Hypothalamus (tissue), 51 donors: ENCODE measurements around the gene GPR17.

Experiments used
- DNase-seq, 51 donors: peaks; one replicate each; lab custom pipeline; 2025; lab: John Stamatoyannopoulos, UW

The GPR17 gene

DNA sequence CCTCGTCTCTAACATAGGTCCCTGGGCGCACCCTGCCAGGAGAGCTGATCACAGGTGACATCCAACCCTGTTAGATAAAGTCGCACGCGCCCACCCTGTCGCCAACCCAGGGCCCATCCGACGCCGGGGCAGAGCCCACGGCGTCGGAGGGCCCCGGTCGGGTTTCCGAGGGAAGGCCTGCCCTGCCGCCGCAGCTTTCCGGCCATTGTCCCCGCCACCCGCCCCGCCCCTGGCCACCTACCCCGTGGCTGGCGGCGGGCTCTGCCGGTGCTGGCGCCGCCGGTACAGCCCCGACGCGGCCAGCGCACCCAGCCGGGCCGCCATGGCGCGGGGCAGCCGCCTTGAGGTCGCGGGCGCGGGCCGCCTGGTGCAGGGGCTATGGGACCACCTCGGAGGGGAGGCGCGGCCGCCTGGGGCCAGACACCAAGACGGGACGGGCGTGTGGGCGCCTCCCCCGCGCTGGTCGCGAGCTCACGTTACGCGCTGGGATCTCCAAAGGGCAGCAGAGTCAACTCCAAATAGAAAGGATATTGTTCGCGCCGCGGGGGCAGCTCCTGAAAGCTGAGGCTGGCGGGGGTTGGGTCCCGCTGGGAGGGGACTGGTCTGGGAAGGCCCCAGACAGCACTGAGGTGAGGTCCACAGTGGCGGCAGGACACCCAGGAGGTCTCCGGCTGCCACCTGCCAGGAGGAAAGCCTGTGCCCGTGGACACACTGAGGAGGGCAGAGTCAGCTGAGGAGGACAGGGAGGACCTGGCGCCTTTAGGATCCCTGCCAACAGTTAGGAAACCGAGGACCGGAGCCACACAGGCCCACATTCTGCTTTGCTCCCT is 18.3 kb downstream of the GPR17 start:
- no peak for DNase-seq

DNA sequence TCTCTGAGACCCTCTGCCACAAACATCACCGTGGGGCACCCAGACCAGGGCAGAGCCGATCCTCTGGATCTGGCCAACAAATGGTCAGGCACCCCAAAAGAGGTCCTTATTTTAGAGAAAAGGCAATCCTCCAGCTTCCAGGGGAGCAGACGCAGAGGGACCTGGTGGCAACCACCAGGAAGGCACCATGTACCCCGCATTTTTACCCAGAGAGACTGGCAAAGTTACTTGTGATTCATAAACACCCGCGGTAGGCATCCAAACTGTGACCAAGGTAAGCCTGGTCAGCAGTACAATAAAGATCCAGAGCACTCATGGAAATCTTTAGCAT is 18.9 kb downstream of the GPR17 start:
- DNase-seq, result no peak

DNA sequence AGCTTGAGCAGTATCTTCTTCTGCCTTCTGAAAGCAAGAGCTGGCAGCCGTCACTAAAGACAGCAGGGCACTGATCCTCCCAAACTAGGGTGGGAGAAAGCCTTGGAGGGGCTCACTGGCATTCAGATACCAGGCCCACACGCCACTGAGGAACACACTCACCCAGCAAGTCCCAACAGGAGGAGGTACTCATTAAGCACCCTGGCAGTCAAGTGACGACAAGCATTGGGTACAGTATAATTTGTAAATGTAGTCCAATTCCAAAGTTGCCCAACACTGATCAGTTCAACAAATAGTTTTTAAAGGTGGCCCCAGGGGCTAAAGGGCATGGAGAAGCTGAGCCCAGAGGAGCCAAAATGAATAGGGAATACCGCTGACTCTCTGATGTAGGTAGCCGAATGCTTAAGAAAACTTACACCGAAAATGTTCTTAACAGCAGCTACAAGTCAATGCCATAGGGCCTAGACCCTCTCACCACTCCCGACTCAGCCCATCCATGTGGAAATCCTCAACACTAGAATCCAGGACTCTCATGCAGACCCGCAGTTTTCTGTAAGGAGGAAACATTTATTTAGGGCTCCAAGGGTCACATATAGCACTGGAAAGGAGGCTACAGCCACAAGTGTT is 19.4 kb downstream of the GPR17 start:
- no peak for DNase-seq

DNA sequence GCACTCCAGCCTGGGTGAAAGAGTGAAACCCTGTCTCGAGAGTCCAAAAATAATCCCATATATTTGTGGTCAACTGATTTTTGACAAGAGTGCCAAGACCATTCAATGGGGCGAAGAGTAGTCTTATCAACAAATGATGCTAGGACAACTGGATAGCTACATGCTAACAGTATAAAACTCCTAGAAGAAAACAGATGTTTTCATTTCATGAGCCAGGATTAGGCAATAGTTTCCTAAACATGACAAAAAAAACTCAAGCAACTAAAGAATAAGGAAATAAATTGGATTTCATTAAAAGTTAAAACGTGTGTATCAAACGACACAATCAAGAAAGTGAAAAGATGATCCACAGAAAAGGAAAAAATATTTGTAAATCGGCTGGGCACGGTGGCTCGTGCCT is 23.1 kb downstream of the GPR17 start:
- DNase-seq, result no peak

DNA sequence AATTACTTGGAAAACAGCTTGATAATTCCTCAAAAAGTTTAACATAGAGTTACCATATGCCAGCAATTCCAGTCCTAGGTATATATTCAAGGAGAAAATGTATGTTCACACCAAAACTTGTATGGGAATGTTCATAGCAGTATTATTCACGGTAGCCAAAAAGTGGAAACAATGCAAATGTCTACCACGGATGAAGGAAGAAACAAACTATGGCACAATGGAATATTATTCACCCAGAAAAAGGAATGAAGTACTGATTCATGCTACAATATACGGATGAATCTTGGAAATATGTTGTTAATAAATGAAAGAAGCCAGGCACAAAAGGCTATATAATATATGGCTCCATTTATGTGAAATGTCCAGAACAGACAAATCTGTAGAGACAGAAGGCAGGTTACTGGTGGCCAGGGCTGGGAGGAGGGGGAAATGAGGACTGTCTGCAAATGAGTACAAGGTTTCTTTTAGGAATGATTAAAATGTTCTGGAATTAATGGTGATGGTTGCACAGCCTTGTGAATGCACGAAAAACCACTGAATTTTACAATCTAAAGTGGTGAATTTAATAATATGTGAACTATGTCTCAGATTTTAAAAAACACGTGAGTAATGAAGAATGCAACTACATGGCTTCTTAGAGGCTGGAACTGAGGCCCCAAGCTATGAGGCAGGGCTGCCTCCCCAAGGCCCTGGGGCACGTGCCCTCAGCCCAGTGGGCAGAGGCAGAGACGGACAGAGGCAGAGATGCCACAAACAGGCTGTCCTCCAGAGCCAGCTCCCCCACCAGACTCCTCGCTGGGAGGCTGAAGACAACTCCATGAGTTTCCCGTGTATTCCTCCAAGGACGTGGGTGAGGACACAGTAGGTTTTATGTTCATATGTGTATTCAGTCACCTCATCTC is 24.4 kb downstream of the GPR17 start:
- DNase-seq, result no peak

DNA sequence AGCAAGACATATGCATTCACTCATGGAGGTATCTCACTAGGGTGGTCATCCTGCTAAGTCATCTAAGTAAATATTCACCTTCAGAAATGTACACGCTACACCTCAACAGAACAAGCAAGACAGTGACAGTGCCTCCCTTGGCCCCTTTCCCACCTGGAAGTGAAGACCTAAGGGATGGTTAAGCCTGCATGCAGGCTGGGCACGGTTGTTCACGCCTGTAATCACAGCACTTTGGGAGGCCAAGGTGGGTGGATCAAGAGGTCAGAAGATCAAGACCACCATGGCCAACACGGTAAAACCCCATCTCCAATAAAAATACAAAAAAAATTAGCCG is 25.0 kb downstream of the GPR17 start:
- no peak for DNase-seq

DNA sequence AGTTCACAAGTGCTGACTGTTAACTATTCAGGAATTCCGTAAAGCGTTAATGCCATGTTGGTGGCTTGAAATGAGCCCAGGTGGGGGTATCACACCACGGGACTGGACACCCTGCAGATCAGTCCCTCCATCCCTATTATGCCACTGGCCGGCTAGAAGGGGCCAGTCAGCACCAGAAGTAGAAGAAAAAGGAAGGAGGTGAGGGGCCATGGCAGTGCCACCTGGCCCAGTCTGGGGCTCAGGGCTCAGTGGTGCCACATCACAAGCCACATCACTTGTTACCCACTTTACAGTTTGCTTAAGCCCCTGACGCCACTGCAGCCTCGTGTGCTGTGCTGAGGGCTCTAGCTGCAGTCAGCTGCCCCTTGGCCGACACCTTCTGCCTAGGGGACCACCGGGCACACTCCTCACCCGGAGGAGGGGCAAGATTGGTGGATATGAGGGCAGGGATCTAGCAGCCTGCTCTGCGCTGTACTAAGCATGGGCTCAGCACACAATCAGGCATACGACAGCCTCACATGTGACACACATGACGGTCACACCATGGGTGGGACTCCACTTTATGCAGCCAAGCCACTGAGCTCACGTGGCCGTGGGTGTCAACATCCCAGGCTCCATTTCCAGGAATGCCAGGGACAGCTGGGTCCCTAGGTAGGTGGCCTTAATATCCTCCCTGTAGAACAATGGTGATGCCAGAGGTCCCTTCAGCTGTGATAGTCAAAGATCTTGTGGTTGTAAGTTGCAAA is 25.8 kb downstream of the GPR17 start:
- DNase-seq, result no peak

DNA sequence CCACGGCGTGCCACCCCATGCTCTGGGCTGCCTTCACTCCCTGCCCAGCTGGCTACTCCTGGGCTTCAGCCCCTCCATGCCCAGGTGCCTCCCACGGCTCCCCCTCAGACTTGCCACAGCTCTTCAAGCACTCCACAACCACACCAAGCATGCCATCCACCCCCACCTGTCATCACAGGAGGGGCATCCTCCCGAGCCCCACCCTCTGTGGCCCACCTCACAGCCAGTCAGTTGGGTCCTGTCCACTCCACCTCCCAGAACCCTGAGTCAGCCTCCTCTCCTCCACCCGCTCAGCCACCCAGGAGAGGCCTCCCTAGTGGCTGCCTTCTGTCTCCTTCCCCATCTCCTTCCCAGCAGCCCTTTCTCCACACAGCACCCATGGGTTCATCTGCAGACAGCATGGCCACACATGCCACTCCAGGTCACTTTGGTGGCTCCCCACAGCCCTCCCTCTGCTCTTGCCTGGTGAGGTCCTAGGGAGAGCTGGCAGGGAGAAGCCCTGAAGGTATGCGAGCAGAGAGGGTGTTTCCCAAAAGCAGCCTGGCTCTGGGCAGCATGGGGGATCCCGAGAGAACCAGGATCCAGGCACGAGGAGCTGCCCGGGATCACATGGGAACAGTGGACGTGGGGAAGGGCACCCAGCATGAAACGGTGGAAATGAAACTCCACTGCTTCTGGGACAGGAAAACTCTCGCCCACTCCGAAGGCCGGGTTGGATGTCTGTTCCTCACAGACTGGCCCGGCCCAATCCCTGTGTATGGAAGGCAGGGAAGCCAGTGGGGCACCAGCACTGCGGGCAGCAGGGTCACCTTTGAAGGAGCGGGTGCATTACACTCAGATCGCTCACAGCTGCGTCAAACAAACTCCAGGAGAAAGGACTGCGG is 26.6 kb downstream of the GPR17 start:
- DNase-seq, result no peak

DNA sequence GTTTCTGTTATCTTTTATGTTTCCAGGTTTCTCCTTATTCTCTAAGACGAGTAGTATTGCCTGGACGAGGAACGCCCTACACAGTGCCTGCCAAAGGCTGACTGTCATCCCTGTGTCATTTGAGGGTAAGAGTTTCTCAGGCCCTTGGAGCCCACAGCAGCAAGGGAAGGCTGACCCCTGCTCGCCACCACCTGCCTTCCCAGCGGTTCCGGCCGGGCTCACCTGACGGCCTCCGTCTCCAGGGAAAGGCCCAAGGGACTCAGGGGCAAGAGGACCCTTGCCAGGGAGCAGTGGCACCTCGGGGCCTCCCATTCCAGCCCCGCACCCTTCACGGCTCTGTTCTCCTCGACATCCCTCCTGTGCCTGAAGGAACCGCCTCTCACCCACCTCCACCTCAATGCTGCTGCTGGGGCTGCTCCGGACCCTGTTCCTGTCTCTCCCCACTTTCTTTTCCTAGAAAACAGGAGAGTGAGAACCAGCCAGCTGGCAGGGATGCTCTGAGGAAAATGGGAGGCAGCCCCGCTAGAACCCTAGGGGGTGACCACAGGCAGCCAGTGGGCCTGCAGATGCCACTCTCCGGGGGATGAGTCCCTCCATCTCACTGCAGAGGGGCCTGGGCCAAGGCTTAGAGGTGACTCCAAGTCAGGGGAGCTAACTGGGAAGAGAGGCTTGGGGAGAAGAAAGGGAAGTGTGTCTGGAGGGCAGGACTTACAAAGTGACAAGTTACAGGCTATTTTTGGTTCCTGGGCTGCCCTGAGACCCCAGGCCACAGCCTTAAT is 27.5 kb downstream of the GPR17 start:
- no peak for DNase-seq

DNA sequence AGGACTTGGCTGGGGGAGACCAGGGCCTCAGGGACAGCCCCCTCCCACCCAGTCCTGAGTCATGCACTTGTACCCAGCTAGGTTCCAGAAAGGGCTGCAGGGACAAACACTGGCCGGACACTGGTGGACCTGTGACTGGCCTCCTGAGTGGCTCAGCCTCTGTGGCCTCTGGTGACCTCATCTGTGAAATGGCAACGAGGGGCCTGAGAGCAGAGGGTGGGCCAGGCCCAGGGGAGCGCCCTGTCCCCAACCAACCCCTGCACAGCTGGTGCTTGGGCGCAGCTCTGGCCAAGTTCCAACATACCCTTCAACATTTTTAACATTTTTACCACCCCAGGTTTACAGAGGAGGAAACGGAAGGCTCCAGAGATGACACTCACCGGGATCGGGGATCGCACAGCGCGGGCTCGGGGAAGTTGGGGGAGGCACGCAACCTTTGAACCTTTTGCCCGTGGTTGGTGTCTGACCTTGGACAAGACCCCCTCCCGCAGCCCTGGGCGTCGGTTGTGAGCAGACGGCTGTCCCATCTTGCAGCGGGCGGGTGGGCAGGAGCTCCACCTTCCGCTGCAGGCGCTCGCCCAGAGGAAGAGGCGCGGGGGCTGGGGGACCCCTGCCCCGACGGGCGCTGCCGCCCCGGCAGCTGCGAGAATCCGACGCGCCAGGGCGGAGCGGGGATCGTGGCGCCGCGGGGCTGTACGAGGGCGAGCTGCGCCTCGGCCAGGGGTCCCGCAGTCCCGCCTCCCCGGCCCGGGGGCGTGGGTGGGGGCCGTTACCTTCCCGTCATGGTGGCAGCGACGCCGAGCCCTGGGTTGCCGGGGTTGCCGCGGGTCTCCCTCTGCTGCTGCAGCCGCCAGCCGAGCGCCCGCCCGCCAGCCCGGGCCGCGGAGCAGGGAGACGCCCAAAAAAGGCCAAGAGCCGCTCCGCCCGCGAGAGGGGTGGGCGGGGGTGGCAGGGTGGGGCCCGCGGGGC is 28.6 kb downstream of the GPR17 start:
- DNase-seq, result no peak

DNA sequence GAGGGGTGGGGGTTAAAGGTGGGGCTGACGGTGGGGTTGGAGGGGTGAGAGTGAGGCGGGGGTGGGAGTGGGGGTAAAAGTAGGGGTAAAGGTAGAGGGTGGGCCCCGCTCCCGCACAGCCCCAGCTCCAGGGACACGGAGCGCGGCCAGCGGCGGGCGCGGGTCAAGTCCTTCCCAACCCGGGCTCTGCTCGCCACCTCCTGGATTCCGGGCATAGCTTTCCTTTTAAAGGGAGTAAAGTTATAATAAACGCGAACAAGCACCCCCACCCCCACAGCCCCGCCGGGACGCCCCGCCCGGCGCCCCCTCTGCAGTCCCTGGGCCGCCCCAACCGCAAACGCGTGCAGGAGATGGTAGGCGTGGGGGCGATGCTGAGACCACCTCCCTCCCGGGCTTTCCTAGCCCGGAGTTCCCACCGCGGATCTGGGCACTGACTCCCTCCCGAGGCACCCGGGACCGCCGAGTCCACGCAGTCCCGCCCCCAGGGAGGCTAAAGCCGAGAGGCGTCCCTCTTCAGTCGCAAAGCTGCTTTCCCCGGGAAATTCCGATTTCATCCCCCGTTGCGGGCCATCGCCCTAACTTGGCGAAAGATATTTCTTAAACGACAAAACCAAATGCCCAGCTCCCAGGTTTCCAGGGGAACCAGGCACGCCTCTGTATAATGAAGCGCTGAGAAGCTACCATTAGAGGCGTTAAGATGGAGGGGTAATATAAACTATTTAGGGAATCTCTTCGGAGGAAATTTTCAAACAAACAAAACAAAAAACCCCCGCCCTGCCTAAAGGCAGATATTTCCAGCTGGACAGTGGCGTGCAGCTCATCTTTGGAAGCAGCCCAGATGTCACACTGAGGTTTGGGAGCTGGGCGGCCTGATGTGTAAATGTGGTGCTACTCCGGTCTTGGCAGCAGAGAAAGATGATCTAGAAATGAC is 29.6 kb downstream of the GPR17 start, which contains the start of gene LIMS2:
Gene LIMS2, minus strand, starts transcription at position 200 of the 931 bp plus-strand sequence. CDS start 506 bp downstream, outside the sequence.
- DNase-seq, result peak in 3 of 51 donors; percentile 28 to 47 (median 35)

DNA sequence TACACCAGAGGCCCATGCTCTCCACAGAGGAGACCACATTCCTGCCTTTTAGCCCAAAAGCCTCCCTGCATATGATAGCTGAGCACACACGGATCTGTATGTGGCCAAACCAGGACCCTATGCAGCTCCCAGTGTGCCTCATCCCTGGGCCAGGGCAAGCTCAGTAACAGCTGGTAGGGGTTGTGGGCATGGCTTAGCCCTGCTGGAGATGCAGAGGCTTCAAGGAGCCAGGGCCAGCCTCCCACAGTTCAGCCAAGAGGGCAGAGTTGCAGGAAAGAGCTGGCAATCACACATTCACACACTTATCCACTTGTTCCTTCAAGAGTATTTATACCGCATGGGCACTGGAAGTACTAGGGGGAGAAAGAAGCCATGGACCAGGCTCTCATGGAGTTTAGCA is 31.0 kb downstream of the GPR17 start:
- DNase-seq, result no peak

DNA sequence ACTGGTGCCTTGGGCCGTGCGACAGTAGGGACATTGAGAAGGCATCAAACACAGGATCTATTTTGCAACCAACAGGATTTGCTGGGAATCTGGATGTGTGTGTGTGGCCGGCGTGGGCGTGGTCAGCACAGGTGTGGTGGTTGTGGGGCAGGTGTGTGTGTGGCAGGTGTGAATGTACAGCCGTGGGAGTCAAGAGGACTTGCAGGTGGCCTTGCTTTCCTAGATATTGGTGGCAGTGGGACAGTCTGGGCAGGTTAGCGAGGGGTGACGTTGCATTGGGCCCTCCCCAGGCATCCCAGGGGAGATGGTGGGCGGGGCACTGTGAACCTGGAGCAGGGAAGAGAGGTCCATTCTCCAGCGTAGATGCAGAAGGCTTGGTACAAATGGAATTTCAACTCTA is 32.6 kb downstream of the GPR17 start:
- DNase-seq, result no peak

DNA sequence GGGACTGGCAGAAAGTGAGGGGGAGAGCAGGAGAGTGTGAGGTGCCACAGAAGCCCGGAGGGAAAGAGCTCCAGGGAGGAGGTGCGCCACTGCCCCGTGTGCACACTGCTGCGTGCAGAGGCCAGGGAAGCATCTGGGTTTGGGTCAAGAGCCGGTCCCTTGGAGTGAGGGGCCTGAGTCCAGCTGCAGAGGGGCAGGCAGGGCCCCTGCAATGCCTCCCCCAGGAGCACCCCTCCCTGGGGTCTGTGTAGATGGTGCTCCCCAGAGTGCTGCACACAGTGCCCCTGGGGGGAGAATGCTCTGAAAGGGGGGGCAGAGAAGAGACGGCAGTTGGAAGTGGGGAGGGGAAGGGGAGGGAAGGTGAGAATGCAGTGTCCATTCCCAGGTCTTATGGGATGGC is 33.0 kb downstream of the GPR17 start:
- no peak for DNase-seq

DNA sequence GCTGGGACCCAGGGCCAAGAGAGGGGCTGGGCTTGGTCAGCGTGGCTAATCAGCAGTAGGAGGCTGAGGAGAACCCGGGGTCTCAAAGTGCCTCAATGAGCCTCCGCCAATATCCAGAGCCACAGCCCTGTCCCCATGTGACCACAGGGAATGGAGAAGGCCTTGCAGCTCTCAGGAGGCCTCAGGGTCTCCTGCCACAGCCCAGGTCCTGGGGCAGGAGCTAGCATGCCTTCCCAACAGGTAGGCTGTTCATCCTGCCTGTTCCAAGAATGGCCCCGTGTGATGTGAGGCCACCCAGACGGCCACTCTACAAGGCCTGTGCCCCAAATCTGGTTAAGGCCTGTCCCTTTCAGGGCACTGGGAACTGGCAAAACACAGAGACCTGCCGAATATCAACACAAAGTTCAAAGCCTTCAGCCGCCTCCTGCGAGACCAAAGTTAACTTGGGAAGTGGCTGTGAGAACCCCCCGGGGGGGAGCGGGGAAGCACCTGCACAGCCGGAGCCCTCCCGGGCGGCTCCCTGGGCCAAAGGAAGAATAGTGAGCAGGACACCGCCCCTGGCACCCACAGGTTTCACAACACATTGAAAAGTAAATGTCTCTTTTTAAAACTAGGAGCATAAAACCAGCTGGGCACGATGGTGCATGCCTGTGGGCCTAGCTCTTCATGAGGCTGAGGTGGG is 33.9 kb downstream of the GPR17 start:
- no peak for DNase-seq

DNA sequence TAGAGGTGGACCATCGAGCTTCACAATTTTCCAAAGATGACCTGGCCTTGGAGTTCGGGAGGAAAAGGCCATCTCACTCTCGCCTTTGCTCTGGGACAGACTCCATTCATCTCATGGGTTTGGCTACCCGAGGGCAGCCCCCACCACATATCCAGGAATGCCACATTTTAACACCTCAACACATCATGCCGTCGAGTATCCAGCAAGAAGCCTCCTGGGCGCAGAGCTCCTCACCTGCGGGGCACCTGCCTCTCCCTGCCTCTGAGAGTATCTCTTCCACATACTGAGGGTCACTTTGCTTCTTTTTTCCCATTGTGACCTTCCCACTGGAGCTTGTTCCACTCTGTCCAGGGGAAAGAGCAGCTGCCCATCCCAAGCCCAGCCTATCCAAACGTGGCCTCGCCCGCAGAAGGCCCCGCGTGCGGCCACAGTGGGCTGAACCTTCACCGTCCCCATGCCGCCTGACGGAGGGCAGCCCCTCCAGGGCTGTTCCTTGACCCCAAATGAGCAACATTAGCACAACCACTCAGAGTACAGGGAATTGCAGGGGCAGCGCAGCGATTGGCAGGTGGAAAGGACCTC is 34.8 kb downstream of the GPR17 start:
- DNase-seq, result no peak
